HL-60 (cell line): Measurements from ENCODE around the gene ADRB1.

Experiments
- CTCF ChIP-seq: IDR thresholded peaks from one replicate; pipeline ENCODE4 v1.5.1; 2011; ENCODE audit warnings: low read length, control low read depth, inconsistent platforms; ENCODE audit not compliant: insufficient read depth
- GABPA ChIP-seq: IDR thresholded peaks from 2 replicates; pipeline ENCODE4 v1.6.1; 2012; ENCODE audit warnings: low read depth
- POLR2AphosphoS5 ChIP-seq: IDR thresholded peaks from 2 replicates; pipeline ENCODE4 v1.6.1; 2012; ENCODE audit warnings: low read depth
- REST ChIP-seq: IDR thresholded peaks from 2 replicates; pipeline ENCODE4 v1.6.1; 2012; ENCODE audit warnings: low read depth; ENCODE audit not compliant: insufficient replicate concordance

- TF ChIP-seq CTCF (no peak), POLR2AphosphoS5 (no peak), REST (no peak), GABPA (no peak)
Observed at GRCh38 chr10:114060456-114060855, 16.8 kb downstream of the ADRB1 start.
